BLaER1 (cell line): ENCODE measurements around the gene BHLHA15.
A peak's percentile ranks its signal among the peaks of the same experiment; 100 is the strongest.

Experiments used
- H3K27ac ChIP-seq: shearing (Covaris generic); formaldehyde crosslinking; 2 replicates; pipeline ENCODE4 v1.8.1; 2022
- H3K27me3 ChIP-seq: shearing (Covaris generic); formaldehyde crosslinking; 2 replicates; pipeline ENCODE4 v1.8.1; 2022
- H3K36me3 ChIP-seq: shearing (Covaris generic); formaldehyde crosslinking; 2 replicates; pipeline ENCODE4 v1.8.1; 2022
- H3K4me1 ChIP-seq: shearing (Covaris generic); formaldehyde crosslinking; 2 replicates; pipeline ENCODE4 v1.8.1; 2022
- H3K4me2 ChIP-seq: shearing (Covaris generic); formaldehyde crosslinking; 2 replicates; pipeline ENCODE4 v1.8.1; 2022
- H3K4me3 ChIP-seq: shearing (Covaris generic); formaldehyde crosslinking; 2 replicates; pipeline ENCODE4 v1.8.1; 2022
- H3K9ac ChIP-seq: shearing (Covaris generic); formaldehyde crosslinking; 2 replicates; pipeline ENCODE4 v1.8.1; 2022
- H3K9me3 ChIP-seq: shearing (Covaris generic); formaldehyde crosslinking; 2 replicates; pipeline ENCODE4 v1.8.1; 2022
- H4K20me1 ChIP-seq: shearing (Covaris generic); formaldehyde crosslinking; 2 replicates; pipeline ENCODE4 v1.8.1; 2022
- Cebpa-rat ChIP-seq: shearing (Covaris generic); IDR thresholded peaks from 2 replicates; pipeline ENCODE4 v1.8.1; 2022

The BHLHA15 gene

GRCh38 chr7:98170966-98171365 is 40.3 kb upstream of the BHLHA15 start:
- no peak overlapping the region for H3K4me3 ChIP-seq
- H3K4me1 ChIP-seq, result no peaks in the 10 kb centered on the region
- peaks cover 57% of the 10 kb centered on the region for H3K36me3 ChIP-seq
- no peak overlapping the region for H3K9ac ChIP-seq
- no peak overlapping the region for H3K27ac ChIP-seq
- H3K9me3 ChIP-seq, result no peaks in the 10 kb centered on the region
- no peak overlapping the region for H3K4me2 ChIP-seq
- peaks cover 23% of the 10 kb centered on the region for H4K20me1 ChIP-seq
- no peak for TF ChIP-seq Cebpa-rat
- no peaks in the 10 kb centered on the region for H3K27me3 ChIP-seq

- no peak overlapping the region for H3K4me2 ChIP-seq
- no peaks in the 10 kb centered on the region for H3K4me1 ChIP-seq
- peak overlapping the region; percentile 1; the same call in 1 of the 2 replicates for H3K9ac ChIP-seq
- no peak for TF ChIP-seq Cebpa-rat
- no peaks in the 10 kb centered on the region for H3K9me3 ChIP-seq
- no peaks in the 10 kb centered on the region for H3K27me3 ChIP-seq
- H3K36me3 ChIP-seq, result peaks cover 57% of the 10 kb centered on the region
- no peak overlapping the region for H3K27ac ChIP-seq
- H3K4me3 ChIP-seq, result no peak overlapping the region
- peaks cover 20% of the 10 kb centered on the region for H4K20me1 ChIP-seq
Measured at GRCh38 chr7:98171449-98171848, 39.8 kb upstream of the BHLHA15 start.

GRCh38 chr7:98174334-98175259 is 36.6 kb upstream of the BHLHA15 start:
- Histone ChIP-seq H3K4me2 (no peak overlapping the region), H3K27me3 (no peaks in the 10 kb centered on the region), H3K36me3 (peaks cover 72% of the 10 kb centered on the region), H3K27ac (no peak overlapping the region), H3K4me3 (no peak overlapping the region), H3K4me1 (no peaks in the 10 kb centered on the region), H3K9me3 (no peaks in the 10 kb centered on the region), H3K9ac (no peak overlapping the region), H4K20me1 (peaks cover 5% of the 10 kb centered on the region; the same call in 1 of the 2 replicates)
- TF ChIP-seq Cebpa-rat, result no peak

- Histone ChIP-seq H3K9ac (no peak overlapping the region), H3K27ac (no peak overlapping the region), H3K4me3 (no peak overlapping the region), H3K4me1 (no peaks in the 10 kb centered on the region), H3K36me3 (peaks cover 71% of the 10 kb centered on the region), H3K4me2 (no peak overlapping the region), H4K20me1 (peaks cover 5% of the 10 kb centered on the region; the same call in 1 of the 2 replicates), H3K9me3 (no peaks in the 10 kb centered on the region), H3K27me3 (no peaks in the 10 kb centered on the region)
- no peak for TF ChIP-seq Cebpa-rat
Measured at GRCh38 chr7:98175260-98175940, 35.8 kb upstream of the BHLHA15 start.

GRCh38 chr7:98177553-98177952 is 33.7 kb upstream of the BHLHA15 start:
- Histone ChIP-seq H3K4me2 (no peak overlapping the region), H3K27ac (no peak overlapping the region), H3K36me3 (peaks cover 53% of the 10 kb centered on the region), H3K27me3 (no peaks in the 10 kb centered on the region), H4K20me1 (peaks cover 5% of the 10 kb centered on the region; the same call in 1 of the 2 replicates), H3K4me3 (no peak overlapping the region), H3K9me3 (no peaks in the 10 kb centered on the region), H3K9ac (no peak overlapping the region), H3K4me1 (no peaks in the 10 kb centered on the region)
- TF ChIP-seq Cebpa-rat, result no peak

- H3K27me3 ChIP-seq, result no peaks in the 10 kb centered on the region
- no peak overlapping the region for H3K4me3 ChIP-seq
- peaks cover 5% of the 10 kb centered on the region; the same call in 1 of the 2 replicates for H4K20me1 ChIP-seq
- no peaks in the 10 kb centered on the region for H3K9me3 ChIP-seq
- peaks cover 53% of the 10 kb centered on the region for H3K36me3 ChIP-seq
- no peak for TF ChIP-seq Cebpa-rat
- H3K9ac ChIP-seq, result no peak overlapping the region
- no peak overlapping the region for H3K27ac ChIP-seq
- H3K4me2 ChIP-seq, result no peak overlapping the region
- no peaks in the 10 kb centered on the region for H3K4me1 ChIP-seq
Measured at GRCh38 chr7:98178321-98178720, 32.9 kb upstream of the BHLHA15 start.

- Histone ChIP-seq H3K9me3 (no peaks in the 10 kb centered on the region), H3K27ac (no peak overlapping the region), H3K4me2 (no peak overlapping the region), H3K36me3 (peaks cover 56% of the 10 kb centered on the region), H3K9ac (no peak overlapping the region), H3K27me3 (no peaks in the 10 kb centered on the region), H3K4me3 (no peak overlapping the region), H4K20me1 (peaks cover 5% of the 10 kb centered on the region; the same call in 1 of the 2 replicates), H3K4me1 (no peaks in the 10 kb centered on the region)
- no peak for TF ChIP-seq Cebpa-rat
Measured at GRCh38 chr7:98178762-98179490, 32.3 kb upstream of the BHLHA15 start.

- Histone ChIP-seq H3K9me3 (no peaks in the 10 kb centered on the region), H3K27me3 (no peaks in the 10 kb centered on the region), H3K27ac (no peak overlapping the region), H3K4me2 (no peak overlapping the region), H4K20me1 (no peaks in the 10 kb centered on the region), H3K4me1 (no peaks in the 10 kb centered on the region), H3K4me3 (no peak overlapping the region), H3K9ac (no peak overlapping the region), H3K36me3 (peaks cover 44% of the 10 kb centered on the region)
- TF ChIP-seq Cebpa-rat, result no peak
Measured at GRCh38 chr7:98180751-98181150, 30.5 kb upstream of the BHLHA15 start.

GRCh38 chr7:98185101-98185500 is 26.1 kb upstream of the BHLHA15 start:
- Histone ChIP-seq H3K9ac (no peak overlapping the region), H3K9me3 (peaks cover 11% of the 10 kb centered on the region; the same call in 1 of the 2 replicates), H3K27ac (no peak overlapping the region), H3K4me3 (no peak overlapping the region), H3K27me3 (no peaks in the 10 kb centered on the region), H3K4me1 (peaks cover 9% of the 10 kb centered on the region), H3K4me2 (no peak overlapping the region), H4K20me1 (no peaks in the 10 kb centered on the region), H3K36me3 (peaks cover 47% of the 10 kb centered on the region)
- TF ChIP-seq Cebpa-rat, result no peak
